ENCODE results near the gene CANX. TPM values are rescaled to one million over a fixed set of nuclear protein-coding genes. Genes with fewer than 3 reads are reported as not detected.
"Not testable (repeated sequence)": the region's sequence is repeated elsewhere in the genome, so short reads cannot be mapped to it uniquely, and the experiment has no call there.

The CANX gene
- total RNA-seq (ENCODE audit: low replicate concordance) = 645 and 1,866 TPM in 2 replicates

DNA sequence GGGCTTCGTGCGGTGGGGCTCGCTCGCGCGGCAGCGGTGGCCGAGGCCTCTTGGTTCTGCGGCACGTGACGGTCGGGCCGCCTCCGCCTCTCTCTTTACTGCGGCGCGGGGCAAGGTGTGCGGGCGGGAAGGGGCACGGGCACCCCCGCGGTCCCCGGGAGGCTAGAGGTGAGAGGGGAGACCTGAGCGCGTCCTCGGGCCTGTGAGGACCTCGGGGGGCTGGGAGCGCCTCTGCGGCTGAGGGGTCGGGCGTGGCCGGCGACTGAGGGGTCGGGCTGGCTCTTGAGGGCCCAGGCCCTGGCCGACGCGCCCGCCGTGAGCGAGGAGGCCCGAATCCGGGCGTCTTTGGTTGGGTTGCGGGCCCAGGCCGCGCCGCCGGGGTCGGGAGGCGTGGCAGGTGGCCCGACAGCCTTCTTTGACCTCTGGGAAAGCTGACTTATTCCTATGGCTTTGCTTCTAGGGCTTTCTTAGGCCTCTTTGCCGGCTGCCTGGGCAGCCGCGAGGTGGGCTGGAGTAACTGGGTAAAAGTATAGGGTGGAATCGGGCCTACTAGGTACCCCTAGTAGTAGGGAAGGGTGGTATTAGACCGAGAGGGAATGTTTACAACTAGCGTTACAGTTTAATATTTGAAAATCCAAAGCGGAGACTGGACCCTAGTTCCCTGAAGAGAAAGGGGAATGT is at the start of gene CANX:
TSS of gene CANX (plus strand) at position 33 of the 681 bp plus-strand sequence. CDS start 6,715 bp downstream, outside the sequence.
- H3K4me3 ChIP-seq (ENCODE audit: low read depth, low read length) = peak within 1 kb of the TSS; percentile 97
- TF ChIP-seq CTCF (IDR thresholded peaks at IDR 0.05; ENCODE audit: insufficient read depth, low read length) = no peak
- no peak for DNase-seq (ENCODE audit: low read depth)

DNA sequence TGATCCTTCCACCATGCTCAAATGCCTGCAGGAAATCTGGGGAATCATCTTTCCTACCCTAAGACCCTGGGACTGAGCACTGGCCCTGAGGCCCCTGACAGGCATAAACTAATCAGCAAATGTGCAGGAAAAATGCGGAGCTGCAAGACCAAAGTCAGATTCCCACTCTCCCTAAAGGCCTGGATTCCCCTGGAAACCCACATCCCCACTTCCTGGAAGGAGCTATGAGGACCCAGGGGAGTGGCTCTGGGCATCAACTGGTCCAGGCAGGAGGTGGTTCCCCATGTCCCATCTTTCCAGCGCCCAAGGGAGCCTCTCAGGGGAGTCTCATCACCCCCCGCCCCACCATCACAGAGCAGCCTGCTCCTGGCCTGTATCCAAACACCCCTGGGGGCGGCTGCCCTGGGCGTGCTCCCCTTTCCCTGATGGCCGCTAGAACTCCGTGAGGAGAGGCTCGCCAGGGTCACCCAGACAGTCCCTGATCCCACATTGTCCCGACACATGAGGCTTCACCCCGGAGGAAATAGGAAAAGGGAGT is 49.5 kb upstream of the CANX start:
- not testable (repeated sequence) for DNase-seq (ENCODE audit: low read depth); H3K4me3 ChIP-seq (ENCODE audit: low read depth, low read length)

GRCh38 chr5:179650245-179650644 is 48.5 kb upstream of the CANX start:
- DNase-seq (ENCODE audit: low read depth); H3K4me3 ChIP-seq (ENCODE audit: low read depth, low read length): not testable (repeated sequence)

DNA sequence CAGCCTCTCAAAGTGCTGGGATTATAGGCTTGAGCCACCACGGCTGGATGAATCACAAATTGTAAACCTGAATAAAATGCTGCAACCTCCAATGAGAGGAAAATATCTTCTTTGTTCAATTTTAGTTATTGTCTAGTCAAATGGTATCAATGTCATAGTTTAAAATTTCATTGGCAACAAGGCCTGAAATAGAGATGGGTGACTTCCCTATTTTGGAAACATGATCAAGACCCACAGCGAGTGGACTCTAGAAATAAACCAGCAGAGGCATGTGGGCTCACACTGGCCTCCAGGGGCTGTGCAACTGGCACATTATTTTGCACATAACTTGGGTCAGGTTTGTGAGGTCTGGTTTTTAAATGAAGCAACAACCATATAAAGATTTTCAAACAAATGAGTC is 45.6 kb upstream of the CANX start:
- H3K4me3 ChIP-seq (ENCODE audit: low read depth, low read length); DNase-seq (ENCODE audit: low read depth): not testable (repeated sequence)

DNA sequence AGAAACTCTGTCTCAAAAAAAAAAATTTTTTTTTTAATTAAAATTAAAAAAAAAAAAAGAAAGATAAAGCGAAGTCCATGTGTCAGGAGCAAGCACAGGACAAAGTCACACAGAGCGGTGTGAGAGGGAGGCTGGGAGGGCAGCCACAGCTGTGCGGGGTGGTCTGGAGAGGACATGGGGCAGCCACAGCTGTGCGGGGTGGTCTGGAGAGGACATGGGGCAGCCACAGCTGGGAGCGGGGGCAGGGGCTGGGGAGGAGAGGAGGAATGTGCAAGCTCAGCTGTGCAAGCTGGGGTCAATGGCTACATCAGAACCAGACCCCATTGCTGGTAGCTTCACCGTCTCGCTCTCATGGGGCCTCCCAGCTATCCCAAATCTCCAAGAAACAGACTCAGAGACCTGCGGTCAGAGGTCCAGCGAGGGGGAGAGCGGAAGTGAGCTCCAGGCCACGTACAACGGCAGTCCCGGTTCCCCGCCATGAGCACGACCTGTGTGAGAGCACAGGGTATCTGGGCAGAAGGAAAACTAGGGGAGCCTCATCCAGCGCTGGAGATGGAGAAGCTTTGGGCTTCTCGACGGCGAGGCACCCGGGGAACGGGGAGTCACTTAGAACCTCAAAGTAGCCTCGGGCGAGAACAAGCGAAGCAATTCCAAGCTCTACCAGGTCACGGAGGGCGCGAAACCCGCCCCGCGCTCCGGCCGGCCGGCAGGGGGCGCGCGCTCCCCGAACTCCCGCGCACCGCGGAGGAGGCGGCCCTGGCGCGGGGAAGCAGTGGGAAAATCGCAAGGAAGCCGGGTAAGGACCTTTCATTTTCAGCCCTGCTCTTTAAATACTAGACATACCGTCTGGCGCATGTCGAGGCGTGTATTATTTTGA is 41.2 kb upstream of the CANX start:
- not testable (repeated sequence) for DNase-seq (ENCODE audit: low read depth); H3K4me3 ChIP-seq (ENCODE audit: low read depth, low read length)

- peak overlapping the region; percentile 76 for H3K4me3 ChIP-seq (ENCODE audit: low read depth, low read length)
- peak; percentile 46 for DNase-seq (ENCODE audit: low read depth)
Observed at GRCh38 chr5:179658179-179658856, 40.4 kb upstream of the CANX start.

DNA sequence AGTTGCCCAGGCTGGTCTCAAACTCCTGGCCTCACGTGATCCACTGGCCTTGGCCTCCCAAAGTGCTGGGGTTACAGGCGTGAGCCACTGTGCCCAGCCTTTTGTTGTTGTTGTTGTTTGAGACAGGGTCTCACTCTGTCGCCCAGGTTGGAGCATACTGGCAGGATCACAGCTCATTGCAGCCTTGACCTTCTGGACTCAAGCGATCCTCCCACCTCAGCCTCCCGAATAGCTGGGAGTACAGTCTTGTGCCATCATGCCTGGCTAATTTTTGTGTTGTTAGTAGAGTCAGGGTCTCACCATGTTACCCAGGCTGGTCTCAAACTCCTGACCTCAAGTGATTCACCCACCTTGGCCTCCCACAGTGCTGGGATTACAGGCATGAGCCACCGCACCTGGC is 37.1 kb upstream of the CANX start:
- not testable (repeated sequence) for H3K4me3 ChIP-seq (ENCODE audit: low read depth, low read length); DNase-seq (ENCODE audit: low read depth)

DNA sequence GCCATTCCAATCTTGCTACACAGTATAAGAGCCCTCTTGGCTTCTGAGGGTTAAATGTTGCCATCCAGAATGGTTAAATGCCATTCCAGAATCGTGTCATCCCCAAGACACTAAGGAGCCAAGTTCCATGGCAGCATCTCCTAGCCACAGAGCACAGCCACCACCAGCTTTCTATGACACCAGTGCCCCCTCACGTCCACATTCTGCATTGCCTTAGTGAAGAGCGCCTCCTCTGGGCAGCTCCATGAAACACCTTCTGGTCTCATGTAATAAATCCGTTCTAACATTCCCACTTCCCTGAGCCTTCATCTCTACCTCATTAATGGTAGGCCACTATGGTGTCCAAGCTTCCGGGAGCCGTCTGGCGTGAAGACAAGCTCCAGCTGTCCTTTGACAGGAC is 30.4 kb upstream of the CANX start:
- DNase-seq (ENCODE audit: low read depth) = peak; percentile 44
- peak; percentile 72 for TF ChIP-seq CTCF (IDR thresholded peaks at IDR 0.05; ENCODE audit: insufficient read depth, low read length)
- H3K4me3 ChIP-seq (ENCODE audit: low read depth, low read length) = no peak overlapping the region

GRCh38 chr5:179678223-179679013 is 20.3 kb upstream of the CANX start:
- H3K4me3 ChIP-seq (ENCODE audit: low read depth, low read length) = peak overlapping the region; percentile 93
- no peak for TF ChIP-seq CTCF (IDR thresholded peaks at IDR 0.05; ENCODE audit: insufficient read depth, low read length)
- DNase-seq (ENCODE audit: low read depth) = peak; percentile 93
